ENCODE measurements around the gene SELENOK.

DNA sequence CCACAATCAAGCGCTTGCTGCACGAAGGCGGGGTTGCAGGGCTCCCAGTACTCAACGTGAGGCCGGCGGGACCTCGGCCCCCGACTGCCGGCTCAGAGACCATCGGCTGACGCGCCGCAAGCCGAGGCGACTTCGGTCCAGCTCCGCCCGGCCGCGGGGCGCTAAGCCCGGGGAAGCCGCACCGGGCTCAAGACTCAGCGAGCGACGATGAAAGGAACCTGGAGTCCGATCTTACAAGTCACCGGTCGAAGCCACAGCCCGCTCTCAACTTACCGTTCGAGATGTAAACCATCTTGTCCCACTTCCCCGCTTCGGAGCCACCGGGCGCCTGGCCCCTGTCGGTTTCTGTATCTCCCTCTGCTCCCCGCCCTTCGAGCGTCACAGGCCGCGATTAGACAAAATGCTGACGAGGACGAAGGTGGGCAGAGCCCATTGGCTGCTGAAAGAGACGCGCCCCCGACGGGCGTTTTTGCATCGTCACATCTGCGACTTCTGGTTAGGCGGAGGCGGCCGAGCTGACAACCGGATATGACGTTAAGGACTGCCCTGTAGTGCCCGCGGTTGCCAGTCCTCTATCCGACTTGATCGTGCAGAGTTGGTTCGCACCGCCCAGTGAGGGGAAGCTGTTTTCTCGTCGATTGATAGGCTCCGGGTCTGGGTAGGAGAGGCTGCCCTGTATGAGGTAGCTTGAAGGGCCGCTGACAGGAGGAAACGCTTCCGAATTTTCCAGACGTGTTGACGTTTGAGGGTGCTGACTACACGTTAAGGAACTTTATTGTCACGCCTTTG lies at the start of gene SELENOK:
- peak; percentile 99 for TF ChIP-seq POLR2A (IDR thresholded peaks at IDR 0.05; ENCODE audit: low read length)
- TF ChIP-seq GATA1 (IDR thresholded peaks at IDR 0.05; ENCODE audit: low read depth, low read length), result no peak

Data from erythroblast (primary cell).